GM21723 (cell line): ENCODE results near the gene IP6K3.

Experiments used
- ATAC-seq: cut with Tn5 transposase; IDR thresholded peaks from one replicate; pipeline ENCODE4 v1.9.1; 2021; ENCODE audit warnings: mild to moderate bottlenecking, moderate library complexity; ENCODE audit not compliant: unreplicated experiment

Gene IP6K3, protein sequence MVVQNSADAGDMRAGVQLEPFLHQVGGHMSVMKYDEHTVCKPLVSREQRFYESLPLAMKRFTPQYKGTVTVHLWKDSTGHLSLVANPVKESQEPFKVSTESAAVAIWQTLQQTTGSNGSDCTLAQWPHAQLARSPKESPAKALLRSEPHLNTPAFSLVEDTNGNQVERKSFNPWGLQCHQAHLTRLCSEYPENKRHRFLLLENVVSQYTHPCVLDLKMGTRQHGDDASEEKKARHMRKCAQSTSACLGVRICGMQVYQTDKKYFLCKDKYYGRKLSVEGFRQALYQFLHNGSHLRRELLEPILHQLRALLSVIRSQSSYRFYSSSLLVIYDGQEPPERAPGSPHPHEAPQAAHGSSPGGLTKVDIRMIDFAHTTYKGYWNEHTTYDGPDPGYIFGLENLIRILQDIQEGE

GRCh38 chr6:33746651-33747100 lies at the start of gene IP6K3:
IP6K3 (minus strand) TSS chr6:33746905; CDS start chr6:33735476, 11,429 bp downstream.
- no peak for ATAC-seq

DNA sequence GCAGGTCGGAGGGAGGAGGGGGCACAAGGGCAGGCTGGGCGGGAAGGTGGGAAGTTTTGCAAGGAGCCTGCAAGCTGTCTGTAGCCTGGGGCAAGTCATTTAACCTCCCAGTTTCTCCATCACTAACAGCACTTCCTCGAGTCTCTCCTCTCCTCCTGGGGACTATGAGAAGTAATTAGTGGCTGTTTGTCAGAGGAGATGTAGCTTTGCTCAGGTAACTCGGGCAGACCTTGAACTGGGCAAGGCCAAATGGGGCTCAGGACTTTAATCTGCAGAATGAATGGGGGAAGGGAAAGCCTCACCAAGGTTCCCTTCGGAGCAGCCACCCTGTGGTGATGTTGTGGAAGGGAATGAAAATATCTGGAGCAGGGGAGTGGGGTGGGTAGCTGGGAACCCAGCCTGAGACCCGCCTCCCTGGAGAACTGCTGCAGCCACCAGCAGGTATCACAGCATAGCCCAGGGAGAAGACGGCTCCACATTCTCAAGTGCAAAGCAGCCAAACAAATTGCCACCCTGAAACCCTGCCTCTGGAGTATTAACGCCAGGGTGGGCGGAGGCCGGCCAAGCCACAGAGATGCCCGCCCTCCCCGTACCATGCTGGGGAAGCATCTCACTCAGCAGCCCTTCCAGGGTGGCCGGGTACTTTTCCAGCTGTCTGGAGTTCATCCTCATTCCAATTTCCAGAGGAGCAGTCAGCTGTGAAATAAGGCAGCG lies 48.4 kb upstream of the IP6K3 start:
- no peak for ATAC-seq

DNA sequence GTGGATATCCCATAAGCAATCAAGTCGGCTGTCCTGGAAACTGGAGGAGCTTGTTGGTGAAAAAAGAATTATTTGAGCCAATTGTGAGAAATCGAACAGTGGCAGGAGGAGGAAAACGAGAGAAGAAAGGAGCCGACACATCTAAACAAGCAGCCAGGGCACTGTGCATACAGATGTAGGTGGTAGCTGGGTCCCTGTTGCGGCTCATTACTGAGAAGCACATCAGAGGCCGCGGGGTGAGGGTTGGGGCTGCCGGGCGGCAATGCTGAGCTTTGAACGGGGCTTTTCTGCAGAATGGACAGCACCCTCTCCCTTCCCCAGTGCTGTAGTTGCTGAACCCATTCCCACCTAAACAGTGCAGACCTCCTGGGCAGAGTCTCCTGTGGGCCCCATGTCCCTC lies 46.3 kb upstream of the IP6K3 start:
- ATAC-seq, result no peak

DNA sequence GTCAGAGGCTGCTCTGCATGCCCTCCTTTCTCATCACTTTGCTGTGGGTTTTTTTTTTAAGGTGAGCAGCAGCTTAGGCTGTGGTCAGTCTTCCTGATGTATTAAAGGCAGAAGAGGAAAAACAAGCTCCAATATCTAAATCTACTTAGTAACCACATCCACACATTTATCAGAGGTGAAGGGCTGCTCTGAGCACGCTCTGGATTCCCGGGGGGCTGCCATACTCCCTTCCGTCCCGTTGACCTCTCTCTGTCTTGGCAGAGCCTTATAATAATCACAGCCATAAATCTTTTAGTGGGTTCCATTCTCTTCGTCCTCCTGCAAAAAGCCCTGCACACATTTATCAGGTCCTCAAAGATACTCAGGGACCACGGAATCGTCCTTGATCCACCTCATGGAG lies 44.9 kb upstream of the IP6K3 start:
- ATAC-seq, result no peak

- no peak for ATAC-seq
Measured at GRCh38 chr6:33790910-33791309, 44.2 kb upstream of the IP6K3 start.

DNA sequence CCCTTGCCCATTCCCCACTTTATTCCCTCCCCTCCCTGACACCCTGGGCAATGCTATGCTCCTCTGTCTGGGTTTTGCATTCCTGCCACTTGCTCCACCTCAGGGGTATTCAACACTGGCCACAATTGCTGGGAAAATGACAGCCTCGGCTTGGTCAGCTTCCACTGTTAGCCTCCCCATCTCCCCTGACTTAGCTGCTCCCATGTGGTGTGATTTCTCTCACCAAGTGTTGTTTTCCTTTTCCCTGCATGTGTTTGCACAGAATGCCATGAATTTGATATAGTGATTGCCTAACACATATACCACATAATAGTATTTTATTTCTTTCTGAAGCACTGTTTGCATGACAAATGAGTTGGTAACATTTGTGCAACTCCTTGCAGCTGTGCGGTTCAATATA lies 43.7 kb upstream of the IP6K3 start:
- no peak for ATAC-seq

DNA sequence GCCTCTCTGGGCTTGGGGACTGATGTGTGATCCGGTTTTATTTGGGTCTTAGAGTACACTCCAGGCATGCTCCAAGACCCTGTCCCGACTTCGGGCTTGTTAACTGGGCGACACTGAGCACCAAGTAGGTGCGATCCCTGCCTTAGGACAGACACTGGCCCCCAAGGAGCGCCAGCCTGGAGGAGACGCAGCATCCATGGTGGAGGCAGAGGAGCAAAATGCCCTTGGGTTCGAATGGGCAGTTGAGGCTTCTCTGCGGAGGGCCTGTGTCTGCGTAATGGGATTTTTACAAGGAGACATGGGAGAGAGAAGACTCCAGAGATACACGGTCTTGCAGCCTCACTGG lies 42.8 kb upstream of the IP6K3 start:
- no peak for ATAC-seq

GRCh38 chr6:33788694-33789549 lies 42.2 kb upstream of the IP6K3 start, which contains the start of gene LEMD2:
LEMD2 (minus strand) TSS chr6:33789130; CDS start chr6:33789116, 14 bp downstream.
- ATAC-seq, result peak; percentile 92

- peak; percentile 48 for ATAC-seq
Measured at GRCh38 chr6:33787954-33788693, 41.4 kb upstream of the IP6K3 start.

DNA sequence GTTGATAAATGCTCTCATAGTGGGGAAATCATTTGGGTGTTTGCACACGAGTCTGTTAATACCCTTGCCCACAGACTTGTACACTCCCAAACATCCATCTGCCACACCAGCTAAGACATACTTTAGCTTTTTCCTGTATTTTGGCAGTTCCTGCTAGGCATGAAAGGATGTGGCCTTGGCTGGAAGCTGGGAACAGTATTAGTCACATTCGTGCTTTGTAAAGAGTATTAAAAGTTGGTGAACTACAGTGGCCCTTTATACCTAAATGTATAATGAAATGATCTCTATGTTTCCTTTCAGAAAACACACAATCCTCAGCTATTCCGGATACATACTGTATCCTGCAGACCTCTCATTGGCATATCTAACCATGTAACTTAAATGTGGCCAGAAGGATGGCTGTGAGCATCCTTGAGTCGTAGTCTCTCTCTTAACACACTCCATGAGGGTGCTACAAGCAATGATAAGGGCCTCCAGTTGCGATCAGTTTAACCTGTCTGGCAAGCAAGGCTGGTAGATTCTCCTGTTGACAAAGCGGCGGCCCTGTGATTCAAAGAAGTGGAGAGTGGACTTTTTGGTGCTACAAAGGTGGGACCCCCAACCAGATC lies 40.7 kb upstream of the IP6K3 start:
- no peak for ATAC-seq

GRCh38 chr6:33786736-33787135 lies 40.0 kb upstream of the IP6K3 start:
- no peak for ATAC-seq

DNA sequence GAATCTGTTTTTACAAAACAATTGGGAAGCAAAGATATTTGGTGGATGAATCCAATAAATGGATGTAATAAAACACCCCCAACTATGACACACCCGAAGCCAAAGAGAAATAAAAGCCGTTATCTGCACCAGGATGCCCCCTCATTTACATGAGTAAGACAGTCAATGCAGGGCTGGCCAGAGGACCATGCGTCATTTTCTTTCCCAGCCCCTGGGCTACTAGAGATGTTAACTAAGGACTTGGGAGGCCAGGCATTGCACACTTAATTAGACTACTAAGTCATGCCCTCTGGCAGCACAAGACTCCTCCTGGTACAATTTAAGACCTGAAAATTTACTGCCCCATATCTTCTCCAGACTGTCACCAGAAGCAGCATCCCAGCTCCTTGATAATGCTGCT lies 39.1 kb upstream of the IP6K3 start:
- no peak for ATAC-seq

DNA sequence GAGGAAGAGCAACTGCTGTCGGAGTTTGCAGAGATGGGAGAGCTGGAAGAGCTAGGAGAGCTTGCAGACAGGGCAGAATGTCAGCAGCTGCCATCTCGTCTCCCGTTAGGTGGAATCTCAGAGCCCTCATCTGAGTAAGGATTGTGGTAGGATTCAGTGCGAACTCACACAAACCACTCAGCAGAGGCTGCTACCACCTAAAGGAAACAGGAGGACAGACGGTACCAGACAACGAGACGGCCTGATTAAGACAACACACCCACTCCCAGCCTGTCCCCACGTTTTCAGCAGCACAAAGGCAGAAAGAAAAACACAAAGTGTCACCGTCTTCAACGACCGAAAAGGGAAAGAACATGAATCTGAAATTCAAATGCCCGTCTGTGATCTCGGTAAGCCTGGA lies 38.1 kb upstream of the IP6K3 start:
- ATAC-seq, result no peak

DNA sequence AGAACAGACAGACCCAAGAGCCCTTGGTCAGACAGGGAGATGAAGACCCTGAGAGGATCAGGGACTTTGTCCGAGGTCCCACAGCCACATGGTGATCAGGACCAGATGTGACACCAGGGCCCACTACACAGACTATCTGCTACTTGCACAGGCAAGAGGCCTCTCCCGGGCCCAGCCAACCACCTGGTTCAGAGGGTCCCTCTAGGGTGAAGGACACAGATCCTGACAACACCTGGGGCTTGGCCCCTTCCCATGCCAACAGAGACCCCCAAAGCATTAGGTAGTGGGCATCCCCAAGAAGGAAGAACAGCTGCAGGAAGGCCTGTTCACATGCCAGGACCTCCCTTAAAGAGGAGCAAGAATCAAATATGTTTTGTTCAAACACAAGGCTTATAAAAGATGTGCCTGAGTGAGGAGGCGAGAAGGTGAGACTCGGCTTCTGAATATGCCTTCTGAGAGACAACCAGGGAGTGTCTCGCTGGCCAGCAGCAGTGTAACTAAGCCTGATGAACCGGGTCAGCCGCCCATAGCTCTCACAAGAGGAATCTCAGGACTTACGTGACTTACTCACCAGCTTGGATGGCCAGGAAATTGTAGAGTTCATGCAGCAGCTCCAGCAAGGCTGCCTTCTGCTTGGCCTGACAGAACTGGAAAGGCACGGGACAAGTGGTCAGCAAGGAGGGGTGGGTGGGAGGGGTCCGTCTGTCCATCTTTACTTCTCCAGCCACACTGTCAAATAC lies 37.2 kb upstream of the IP6K3 start:
- ATAC-seq, result no peak

GRCh38 chr6:33782561-33782960 lies 35.9 kb upstream of the IP6K3 start:
- ATAC-seq, result no peak

DNA sequence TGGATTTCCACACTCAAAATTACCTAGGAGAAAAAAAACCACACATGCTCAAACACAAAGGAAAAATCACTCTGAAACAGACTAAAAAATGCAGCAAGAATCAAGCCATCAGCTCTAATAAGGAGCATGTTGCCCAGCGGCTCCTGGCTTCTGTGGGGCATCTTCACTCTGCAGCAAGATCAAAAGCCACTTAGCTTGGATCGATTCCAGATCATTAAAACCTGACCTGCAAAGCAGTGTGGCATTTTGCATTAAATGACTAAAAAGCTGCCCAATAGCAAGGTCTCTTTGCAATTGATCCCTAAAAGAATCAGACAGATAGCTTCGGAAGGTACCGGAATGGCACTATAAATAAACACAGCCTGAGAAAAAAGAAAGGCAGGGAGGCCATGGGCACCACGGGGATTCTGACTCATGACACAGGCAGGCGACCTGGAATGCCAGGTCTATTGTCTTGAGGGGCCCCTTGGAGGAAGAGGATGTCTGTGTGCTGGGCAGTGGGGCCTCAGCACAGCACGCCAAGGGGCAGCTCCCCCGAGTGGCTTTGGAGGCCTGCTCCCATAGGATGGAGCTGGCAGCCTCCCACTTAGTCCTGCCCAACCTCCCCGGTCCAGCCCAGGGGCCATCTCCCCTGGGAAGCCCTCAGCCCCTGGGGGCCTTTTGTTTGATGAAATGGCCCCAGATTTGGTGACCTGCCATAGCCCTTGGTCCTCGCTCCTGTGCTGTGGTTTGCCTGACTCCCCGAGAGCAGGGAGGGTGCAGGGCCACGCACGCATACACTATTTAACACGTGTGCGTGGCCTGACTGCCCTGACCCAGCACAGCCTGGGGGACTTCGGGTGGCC lies 34.6 kb upstream of the IP6K3 start:
- no peak for ATAC-seq

GRCh38 chr6:33779895-33780294 lies 33.2 kb upstream of the IP6K3 start:
- ATAC-seq, result no peak

GRCh38 chr6:33779290-33779689 lies 32.6 kb upstream of the IP6K3 start:
- ATAC-seq, result no peak
